Measurements from ENCODE around the gene EHD1. TPM values are rescaled to one million over a fixed set of nuclear protein-coding genes. Genes with fewer than 3 reads are reported as not detected.

EHD1 gene
- 133 TPM for polyA plus RNA-seq (ENCODE audit: insufficient read length)

DNA sequence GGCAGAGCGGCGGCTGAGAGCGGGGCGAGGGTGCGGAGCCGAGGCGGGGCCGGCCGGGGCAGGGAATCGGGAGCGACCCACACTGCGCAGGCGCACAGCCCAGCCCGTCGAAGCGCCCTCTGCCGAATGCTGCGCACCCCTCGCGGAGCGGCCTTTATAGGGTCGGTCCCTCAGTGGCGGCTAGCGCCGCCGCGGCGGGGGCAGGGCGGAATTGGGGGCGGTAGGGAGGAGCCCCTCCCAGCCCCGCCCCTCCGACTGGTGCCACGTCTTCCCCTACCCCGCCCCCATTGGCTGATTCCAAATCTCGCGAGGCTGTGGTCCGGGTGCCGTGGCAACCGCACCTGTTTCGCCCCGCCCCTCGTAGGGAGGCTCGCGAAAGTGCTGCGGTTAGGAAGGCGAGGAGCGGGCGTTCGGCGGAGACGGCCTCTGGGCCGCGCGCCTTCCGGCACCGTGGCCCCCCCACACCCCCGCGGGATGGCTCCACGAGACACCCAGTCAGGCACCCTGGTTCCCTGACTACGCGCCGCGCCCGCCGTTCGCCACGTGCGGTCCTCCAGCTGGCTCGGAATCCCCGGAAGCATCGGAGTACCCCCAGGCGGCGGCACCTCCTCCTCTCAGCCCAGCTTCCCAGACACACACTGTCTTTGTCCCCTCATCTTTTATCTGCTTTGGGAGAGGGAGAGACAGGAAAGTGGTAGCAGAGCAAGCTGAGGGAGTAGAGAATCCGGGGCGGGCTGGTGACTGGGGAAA, at the start of gene EHD1:
TSS of gene EHD1 (minus strand) at position 128 of the 750 bp plus-strand sequence. CDS start 157 bp downstream, outside the sequence.
- peak; percentile 98 for DNase-seq

DNA sequence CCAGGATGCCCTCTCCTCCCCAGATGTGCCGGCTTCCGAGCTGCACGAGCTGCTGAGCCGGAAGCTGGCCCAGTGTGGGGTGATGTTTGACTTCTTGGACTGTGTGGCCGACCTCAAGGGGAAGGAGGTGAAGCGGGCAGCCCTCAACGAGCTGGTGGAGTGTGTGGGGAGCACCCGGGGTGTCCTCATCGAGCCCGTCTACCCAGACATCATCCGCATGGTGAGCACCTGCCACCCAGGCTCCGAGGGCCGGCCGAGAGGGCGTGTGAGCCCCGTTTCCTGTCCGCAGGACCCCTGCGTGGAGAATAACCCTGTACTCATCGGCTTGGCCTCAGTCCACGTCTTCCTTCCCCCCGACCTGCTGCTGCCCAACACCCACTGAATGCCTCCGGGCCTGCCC, 48.3 kb upstream of the EHD1 start:
- no peak for DNase-seq

DNA sequence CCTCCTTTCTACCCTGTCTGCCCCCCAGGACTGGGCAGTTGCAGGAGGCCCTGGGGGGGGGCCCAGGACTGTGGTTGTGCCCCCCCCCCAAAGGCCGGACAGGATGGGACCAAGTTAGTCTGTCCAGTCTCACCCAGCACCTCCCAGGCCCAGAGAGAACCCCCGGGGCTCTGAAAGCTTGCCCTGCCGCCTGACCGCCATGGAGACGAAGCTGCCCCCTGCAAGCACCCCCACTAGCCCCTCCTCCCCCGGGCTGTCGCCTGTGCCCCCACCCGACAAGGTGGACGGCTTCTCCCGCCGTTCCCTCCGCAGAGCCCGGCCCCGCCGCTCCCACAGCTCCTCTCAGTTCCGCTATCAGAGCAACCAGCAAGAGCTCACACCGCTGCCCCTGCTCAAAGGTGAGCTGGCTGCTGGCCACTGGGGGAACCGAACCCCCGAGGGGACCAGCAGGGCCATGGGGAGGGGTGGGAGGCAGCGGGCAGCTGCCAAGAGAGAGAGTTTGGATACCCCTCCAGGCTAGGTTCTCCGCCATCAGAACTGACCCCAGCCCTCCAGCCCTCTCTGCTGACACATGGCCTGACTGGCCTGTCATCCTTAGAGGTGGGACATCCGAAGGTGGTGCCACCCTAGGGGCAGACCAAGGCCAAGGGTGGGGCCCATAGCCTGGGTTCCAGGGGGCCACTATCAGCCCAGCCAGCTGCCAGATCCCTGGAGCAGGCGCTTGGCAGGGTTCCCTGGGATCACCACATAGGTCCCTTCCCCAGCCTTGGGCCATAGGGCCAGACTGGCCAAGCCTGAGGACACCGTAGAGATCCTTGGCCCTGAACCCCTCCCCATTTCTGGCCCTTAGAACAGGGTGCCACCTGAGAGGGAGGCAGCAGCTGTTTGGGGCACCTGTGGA, 47.4 kb upstream of the EHD1 start:
- no peak for DNase-seq

DNA sequence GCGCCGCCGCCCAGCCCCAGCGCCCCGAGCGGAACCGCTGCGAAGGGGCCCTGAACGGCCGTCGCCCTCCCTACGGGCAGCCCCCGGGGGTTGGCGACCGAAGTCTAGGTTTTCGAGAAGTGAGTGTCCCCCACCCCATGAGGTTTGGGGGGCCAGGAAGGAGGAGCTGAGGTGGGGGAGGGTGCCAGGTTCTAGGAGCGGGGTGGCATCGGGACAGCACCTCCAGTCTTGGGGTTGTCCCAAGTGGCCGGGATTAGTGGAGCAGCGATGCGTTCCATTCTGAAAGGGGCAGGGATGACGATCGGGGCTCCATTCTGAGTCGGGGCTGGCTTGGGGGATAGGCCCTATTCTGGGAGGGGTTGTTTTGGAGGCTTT, 46.5 kb upstream of the EHD1 start:
- no peak for DNase-seq

DNA sequence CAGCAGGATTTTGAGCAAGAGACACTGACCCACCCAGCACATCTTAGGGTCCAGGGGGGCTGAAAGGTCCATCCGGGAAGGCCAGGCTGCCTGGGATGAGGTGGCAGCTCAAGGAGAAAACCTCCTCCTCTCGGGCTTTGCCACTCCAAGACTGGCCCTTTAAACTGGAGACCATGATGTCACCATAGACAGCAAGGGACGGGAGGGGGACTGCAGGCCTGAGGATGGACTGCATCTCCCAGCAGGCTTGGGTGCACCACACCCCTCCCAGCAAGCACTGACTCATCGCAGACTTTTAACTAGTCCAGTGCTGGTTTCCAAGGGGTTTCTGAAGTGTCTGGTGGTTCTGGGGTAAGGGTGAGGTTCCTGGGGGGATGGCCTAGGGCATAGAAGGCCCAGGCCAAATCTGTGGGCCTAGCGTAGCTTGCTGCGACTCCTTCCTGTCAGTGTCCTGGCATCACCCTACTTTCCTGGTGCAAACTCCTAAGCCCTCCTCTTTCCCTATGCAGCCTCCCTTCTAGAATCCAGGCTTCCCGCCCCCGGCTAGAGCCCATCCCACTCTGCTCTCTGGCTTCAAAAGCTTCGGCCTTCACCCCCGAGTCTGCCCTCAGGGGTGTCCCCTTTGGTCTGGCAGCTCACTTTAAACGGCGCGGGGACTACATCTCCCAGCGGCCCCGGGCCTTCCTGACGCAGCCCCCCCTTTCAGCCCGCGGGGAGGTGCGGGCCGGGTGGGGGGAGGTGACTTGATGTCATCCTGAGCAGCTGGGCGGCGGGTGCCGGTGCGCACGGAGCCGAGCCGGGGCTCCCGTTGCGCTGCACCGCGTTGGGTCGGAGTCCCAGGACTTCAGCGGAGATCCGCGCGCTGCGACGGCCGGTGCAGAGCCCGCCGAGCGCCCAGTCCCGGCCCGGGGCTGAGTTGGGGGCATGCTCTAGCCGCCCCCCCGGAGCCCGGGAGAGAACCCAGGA, 45.8 kb upstream of the EHD1 start, which contains the start of gene PPP2R5B:
TSS of gene PPP2R5B (plus strand) at position 746 of the 966 bp plus-strand sequence. CDS start 1,046 bp downstream, outside the sequence.
- DNase-seq = peak; percentile 93

DNA sequence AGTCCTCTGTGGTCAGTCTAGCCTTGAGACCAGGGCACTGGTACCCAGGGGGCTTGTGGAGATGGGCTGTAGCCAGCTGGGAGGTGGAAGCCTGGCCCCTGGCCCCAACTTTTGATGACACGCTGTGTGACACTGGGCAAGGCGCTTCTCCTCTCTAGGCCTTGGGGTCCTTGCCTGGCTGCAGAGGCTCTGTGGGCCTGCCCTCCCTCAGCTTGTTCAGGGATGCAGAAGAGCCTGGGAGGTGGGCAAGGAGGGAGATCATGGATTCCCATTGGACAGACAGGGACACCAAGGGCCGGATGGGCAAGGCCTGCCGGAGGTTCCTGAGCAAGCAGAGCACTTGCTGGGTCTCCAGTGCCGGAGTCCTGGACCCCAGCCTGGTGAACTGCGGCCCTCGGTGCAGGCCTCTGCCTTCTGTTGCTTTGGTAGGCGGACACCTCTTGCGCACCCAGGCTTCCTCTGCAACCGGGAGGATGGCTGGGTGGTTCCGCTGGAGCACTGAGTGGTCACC, 44.8 kb upstream of the EHD1 start:
- DNase-seq = no peak

DNA sequence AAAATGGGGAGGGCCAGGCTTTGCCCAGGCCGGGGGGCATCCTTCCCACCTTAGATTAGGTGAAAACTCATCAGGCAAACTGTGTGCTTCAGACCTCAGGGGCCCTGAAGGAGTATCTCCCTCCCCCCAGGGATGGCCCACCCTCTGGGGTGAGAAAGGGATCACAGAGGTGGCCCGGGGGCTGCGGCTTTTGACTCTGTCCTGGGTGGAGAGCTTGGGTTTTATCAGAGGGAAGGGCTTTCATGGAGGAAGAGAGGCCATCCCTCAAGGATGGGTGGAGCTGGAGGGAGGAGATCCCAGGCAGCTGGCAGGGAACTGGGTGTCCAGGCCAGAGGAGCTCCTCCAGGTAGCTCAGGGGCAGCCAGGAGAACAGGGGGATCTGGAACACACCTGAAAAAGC, 43.0 kb upstream of the EHD1 start:
- no peak for DNase-seq

DNA sequence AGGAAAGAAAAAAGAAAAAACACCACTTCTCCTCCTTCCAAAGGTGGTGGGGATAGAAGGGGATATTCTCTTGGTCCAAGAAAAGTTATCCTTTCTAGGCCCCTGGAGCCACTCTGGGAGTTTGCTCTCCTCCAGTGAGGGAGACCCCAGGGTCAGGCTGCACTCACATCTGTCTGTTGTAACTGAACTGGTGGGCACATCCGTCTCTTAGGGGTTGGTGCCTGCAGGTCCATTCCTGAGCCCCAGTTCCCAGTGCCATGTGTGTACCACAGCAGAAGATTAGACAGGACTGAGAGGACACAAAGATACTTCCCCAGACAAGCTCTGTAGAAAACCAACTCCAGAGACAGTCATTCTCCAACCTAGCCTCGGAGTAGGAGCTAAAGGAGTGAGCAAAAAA, 41.7 kb upstream of the EHD1 start:
- no peak for DNase-seq

DNA sequence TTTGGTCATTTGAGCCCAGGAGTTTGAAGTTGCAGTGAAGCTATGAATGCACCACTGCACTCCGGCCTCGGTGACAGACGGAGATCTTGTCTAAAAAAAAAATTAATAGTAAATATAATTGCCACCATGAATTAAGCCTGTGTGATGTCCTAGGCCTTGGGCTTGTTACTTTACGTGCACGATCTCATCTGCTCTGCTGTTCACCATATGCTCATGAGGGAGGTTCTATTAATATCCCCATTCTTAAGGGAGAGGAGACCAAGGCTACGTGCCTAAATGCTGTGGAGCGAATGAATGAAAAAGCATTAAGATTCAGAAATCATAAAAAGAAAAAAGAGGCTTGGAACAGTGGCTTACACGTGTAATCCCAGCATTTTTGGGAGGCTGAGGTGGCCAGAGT, 41.2 kb upstream of the EHD1 start:
- DNase-seq = no peak

DNA sequence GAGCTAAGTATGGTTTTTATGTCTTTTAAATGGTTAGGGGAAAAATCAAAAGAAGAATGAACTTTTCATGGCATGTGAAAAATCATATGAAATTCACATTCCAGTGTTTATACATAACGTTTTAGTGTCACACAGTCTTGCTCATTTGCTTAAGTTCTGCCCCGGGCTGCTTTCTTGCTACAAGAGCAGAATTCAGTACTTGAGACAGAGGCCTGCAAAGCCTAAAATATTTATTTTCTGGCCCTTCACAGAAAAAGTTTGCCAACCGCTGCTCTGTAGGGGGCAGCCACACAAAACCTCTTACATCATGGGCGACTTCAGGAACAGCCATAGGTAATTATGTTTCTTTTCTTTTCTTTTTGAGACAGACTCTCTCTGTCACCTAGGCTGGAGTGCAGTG, 39.6 kb upstream of the EHD1 start:
- no peak for DNase-seq

DNA sequence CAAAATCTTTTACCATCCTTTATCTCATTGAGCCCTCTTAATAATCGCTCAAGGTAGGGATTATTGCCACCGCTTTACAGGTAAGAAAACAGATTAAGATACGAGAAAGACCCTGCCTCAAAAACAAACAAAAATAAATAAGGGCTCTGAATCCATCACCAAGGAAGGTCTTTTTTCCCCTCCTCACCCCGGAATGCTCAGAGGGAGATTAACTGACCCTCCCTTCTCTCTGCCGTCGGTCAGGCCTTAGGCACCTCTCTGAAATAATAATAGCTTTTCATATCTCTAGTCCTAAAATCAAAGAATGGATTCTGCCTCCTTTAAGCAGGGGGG, 39.2 kb upstream of the EHD1 start:
- DNase-seq = no peak

DNA sequence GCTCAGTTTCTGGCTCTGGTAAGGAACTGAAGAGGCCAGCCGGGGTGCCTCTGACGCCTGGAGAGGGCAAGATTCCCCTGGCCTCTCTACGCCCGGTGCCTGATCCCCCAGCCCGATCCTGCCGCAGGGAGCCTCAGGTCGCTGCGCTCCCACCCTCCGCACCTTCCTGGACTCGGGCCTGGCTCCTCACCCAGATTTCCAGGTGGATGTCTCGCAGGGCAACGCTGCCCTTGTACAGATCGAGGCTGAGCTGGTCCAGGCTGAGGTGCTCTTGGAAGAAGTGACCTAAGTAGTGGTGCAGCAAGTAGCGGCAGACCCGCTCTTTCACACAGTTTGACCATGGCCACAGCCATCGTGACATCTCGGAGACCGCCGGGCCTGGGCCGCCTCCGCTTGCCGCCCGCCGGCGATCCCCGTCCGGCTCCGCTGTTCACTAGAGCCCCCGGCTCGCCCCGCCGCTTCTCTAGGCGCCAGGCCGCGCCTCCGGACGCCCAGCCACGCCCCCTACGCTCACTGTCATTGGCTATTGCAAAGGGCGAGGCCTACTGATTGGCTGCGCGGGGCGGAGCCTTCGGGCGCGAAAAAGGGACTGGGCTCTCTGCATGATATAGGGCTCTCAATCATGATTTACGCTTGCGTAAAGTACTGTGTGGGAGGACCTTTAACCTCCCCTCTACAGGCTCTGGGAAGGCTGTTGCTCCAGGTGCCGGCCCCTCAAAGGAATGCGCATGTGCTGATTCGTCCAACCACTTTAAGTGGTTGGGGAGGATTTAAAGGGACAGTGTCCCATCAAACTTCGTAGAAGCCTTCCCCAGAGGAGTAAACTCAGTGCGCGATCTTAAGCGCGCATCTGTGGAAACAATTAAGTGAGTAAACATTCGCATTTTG, 38.6 kb upstream of the EHD1 start, which contains the start of gene ATG2A:
TSS of gene ATG2A (minus strand) at position 435 of the 888 bp plus-strand sequence. CDS start at position 361, 74 bp downstream.
- peak; percentile 99 for DNase-seq

DNA sequence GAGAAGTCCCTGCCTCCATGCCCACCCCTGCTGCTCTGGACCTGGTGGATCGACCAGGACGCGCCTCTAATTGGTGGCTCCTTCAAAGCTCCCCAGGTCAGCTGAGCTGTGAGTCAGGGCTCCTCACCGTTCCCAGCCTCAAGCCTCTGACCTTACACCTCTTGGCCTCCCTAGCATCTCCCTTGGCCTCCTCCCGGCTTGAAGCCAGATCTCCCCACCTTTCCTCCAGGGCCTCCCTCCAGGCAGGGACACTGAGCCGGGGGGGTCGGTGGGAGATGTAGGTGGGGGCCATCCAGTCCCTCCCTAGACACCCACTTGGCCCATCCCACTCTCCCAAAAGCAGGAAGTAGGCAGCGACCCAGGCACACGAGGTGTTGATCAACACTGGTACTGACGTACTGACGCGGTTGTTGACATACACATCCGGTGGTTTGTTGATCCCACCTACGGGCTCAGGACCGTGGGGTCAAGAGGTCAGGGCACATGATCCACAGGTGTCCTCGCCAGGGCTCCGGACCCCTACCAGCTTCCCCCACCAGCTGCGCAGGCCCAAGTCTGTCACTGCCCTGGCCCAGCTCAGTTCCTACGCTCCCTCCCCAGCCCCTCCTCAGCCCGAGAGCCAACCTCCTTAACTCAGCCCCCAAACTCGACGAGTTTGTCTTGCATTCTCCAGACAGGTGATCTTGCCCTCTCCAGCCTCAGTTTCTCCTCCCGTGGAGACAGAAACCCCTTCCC, 37.8 kb upstream of the EHD1 start:
- DNase-seq = no peak

DNA sequence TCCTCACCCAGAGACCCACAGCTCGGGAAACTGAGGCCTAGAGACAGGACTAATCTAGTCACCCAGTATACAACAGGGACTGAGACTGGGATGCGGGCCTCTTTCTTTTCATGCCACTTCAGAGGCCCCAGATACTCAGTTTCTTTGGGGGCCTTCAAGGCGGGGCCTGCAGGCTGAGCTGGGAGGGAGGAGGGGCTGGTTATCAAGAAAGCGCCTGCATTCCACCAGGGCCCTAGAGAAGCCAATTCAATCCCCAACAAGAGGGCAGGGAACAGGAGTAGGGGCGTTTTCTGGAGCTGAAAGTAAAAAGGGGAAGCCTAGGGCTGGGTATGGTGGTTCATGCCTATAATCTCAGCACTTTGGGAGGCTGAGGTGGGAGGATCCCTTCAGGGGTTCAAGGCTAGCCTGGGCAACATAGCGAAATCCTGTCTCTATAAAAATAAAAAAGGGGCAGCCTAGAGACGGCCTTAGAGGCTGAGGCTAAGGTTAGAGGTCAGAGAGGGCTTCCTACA, 37.0 kb upstream of the EHD1 start:
- no peak for DNase-seq

DNA sequence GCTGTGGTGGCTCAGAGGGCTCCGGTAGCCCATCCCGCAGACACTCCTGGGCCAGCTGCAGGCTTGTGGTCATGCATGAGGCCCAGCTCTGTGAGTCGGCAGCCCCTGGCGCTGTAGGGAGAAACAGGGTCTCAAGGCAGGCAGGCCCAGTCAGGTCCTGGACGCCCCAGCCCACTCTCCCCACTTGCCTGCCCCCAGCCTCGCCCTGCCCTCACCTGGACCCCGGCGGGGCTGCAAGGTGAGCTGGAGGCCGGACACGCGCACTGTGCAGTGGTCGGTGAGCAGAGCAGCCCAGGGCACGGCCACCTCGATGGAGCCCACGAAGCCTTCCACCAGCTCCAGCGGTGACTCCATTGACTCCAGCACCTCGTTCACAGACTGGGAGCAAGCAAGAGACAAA, 35.7 kb upstream of the EHD1 start:
- no peak for DNase-seq

DNA sequence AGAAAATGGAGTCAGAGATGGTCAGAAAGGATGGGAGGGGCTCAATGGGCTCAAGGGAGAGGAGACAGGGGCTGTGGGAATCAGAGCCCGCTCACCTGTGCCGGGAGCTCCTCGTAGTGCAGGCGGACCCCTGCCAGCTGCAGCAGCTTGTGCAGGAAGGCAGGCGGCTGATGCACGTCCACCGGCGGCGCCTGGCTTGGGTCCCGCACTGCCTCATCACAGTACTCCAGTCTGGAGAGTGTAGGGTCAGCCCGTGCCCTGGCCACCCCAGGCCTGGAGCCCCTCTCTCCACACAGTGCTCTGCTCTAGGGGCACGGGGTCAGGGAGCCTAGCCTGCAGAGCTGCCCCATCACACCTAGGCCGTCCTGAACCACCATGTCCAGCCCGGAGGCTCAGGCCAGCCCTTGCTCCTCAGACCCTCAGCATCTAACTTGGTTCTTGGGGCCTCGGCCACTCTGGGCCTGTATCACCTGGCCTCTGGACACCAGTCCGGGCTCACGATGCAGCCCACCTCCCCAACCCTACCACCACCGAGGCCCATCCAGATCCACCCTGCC, 34.8 kb upstream of the EHD1 start:
- DNase-seq = no peak

DNA sequence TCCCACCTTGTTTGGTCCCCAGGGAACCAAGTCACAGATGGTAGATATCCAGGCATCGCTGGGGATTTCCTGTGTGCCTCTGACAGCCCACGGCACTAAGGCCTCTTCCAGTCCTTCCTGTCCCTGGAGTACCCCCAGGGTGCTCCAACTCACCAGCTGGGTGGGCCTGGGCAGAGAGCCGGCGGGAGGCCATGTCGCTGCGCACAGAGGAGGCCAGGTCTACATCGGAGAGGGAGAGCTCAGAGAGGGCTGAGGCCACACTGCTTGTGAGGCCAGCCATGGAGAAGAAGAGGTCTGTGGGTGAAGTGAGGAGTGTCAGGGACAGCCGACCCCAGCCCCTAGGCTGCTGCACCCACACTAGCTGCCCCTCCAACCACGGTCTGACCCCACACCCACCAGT, 33.3 kb upstream of the EHD1 start:
- no peak for DNase-seq

DNA sequence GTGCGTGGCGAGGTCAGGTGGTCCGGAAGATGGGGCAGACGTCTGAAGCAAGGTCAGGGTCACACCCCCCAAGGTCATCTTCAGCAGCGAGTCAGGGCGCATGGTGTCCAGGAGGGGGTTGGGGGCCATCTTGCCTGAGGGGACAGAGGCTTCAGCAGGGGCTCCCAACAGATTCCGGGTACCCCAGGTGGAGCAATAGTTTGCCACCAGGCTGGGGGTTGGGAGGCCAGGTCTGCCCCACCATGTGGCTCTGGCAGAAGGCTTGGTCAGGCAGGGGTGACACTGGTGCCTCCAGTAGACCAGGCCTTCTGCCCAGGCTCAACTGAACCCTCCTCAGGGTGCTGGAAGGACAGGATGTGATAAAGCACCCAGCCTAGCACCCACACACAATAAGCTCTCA, 32.7 kb upstream of the EHD1 start:
- no peak for DNase-seq

DNA sequence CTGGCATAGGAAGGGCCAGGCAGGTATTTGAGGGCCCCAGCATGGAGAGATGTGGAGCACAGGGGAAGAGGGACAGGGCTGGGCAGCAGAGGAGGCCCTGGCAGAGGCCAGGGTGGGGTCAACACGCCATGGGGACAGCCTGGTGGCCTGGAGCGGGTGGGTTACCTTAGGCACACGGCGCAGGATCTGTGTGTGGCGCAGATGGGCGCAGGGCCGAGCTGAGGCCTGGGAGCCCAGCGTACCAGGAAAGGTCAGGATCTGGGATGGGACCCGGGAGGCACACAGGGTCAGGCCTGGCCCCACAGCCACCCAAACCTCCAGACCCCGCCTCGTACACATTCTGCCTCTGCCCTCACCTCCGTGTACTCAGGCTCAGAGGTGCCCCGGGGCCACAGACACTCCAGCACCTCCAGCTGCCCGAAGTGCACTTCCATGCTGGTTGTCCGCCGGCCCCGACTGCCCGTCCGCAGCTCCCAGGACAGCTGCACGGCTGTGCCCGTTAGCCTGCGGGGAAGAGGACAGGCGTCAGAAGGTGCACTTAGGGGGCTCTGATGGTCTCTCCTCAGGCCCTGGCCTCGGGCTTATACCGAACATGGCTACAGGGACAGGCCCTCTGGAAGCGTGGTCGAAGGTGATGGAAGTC, 32.2 kb upstream of the EHD1 start:
- DNase-seq = no peak

Measured in hindlimb muscle (tissue), 1 donor.